ENCODE measurements around the gene AQP10. TPM values are rescaled to one million over a fixed set of nuclear protein-coding genes. Genes with fewer than 3 reads are reported as not detected.

Gene AQP10
- total RNA-seq, 1 experiment from 2014 or later: 0.50 TPM

- Histone ChIP-seq H3K9me3 (no peaks in the 10 kb centered on the region), H3K27me3 (replicated peaks; ENCODE audit: control insufficient read depth, insufficient read depth, low read length) (no peaks in the 10 kb centered on the region), H3K36me3 (ENCODE audit: control insufficient read depth, insufficient read depth, low read length) (no peaks in the 10 kb centered on the region), H3K4me3 (ENCODE audit: low read depth, low read length) (no peak overlapping the region), H3K4me1 (peaks cover 13% of the 10 kb centered on the region)
- ChIA-PET CTCF (no interaction called here), POLR2A (no interaction called here)
- no TSS peak for BruUV-seq (replicated peaks)
- Mint-ChIP-seq H3K4me3 (ENCODE audit: unreplicated experiment) (no peak overlapping the region), H3K27me3 (ENCODE audit: insufficient read depth, unreplicated experiment) (no peaks in the 10 kb centered on the region), H3K36me3 (ENCODE audit: insufficient read depth, unreplicated experiment) (peaks cover 6% of the 10 kb centered on the region), H3K9me3 (ENCODE audit: unreplicated experiment) (no peaks in the 10 kb centered on the region), H3K4me1 (ENCODE audit: low read depth, unreplicated experiment) (peaks cover 38% of the 10 kb centered on the region), H3K27ac (ENCODE audit: unreplicated experiment) (no peak overlapping the region)
- intact Hi-C loops (cut with micrococcal nuclease; ENCODE audit: unreplicated experiment): no loop called here
- DNase-seq: no peak
- TF ChIP-seq CTCF (IDR thresholded peaks at IDR 0.05; ENCODE audit: insufficient read depth in 1 of 2, low read depth in 1 of 2, low read length in 1 of 2, severe bottlenecking in 1 of 2, unreplicated experiment in 1 of 2): no peak
Observed at GRCh38 chr1:154330669-154331068, 9.8 kb downstream of the AQP10 start.

- peak overlapping the region; percentile 61 for H3K27ac Mint-ChIP-seq (ENCODE audit: unreplicated experiment)
- TF ChIP-seq CTCF (IDR thresholded peaks at IDR 0.05; ENCODE audit: insufficient read depth in 1 of 2, low read depth in 1 of 2, low read length in 1 of 2, severe bottlenecking in 1 of 2, unreplicated experiment in 1 of 2): no peak
- H3K27me3 ChIP-seq (replicated peaks; ENCODE audit: control insufficient read depth, insufficient read depth, low read length): no peaks in the 10 kb centered on the region
- BruUV-seq (replicated peaks): TSS peak; percentile 70
- no peaks in the 10 kb centered on the region for H3K9me3 Mint-ChIP-seq (ENCODE audit: unreplicated experiment)
- POLR2A ChIA-PET: interaction anchor here (0.5 to 2.1 kb wide), 8 partner anchors 8 to 147 kb away, joined by 3 to 11 read pairs (median 4); partner anchors contain the start of genes AQP10 and UBAP2L
- intact Hi-C loops (cut with micrococcal nuclease; ENCODE audit: unreplicated experiment): loop anchor here (1.0 to 2.0 kb wide), 4 partner anchors 14 to 148 kb away; partner anchors contain the start of genes AQP10 and HAX1
- DNase-seq: peak in 1 of 2 experiments; percentile 55
- no peak overlapping the region for H3K4me3 ChIP-seq (ENCODE audit: low read depth, low read length)
- no peaks in the 10 kb centered on the region for H3K9me3 ChIP-seq
- peaks cover 32% of the 10 kb centered on the region for H3K4me1 Mint-ChIP-seq (ENCODE audit: low read depth, unreplicated experiment)
- H3K36me3 Mint-ChIP-seq (ENCODE audit: insufficient read depth, unreplicated experiment): peaks cover 7% of the 10 kb centered on the region
- H3K27me3 Mint-ChIP-seq (ENCODE audit: insufficient read depth, unreplicated experiment): no peaks in the 10 kb centered on the region
- H3K36me3 ChIP-seq (ENCODE audit: control insufficient read depth, insufficient read depth, low read length): no peaks in the 10 kb centered on the region
- peaks cover 7% of the 10 kb centered on the region for H3K4me1 ChIP-seq
- CTCF ChIA-PET: interaction anchor here (0.6 to 2.6 kb wide), 32 partner anchors 8 to 412 kb away, joined by 3 to 40 read pairs (median 4); partner anchors contain the start of genes AQP10, ATP8B2, HAX1 and NUP210L
- peak overlapping the region; percentile 61 for H3K4me3 Mint-ChIP-seq (ENCODE audit: unreplicated experiment)
Observed at GRCh38 chr1:154334079-154335024, 13.5 kb downstream of the AQP10 start.

- ChIA-PET CTCF (interaction anchor here (0.6 to 2.6 kb wide), 30 partner anchors 9 to 413 kb away, joined by 3 to 40 read pairs (median 4); partner anchors contain the start of genes AQP10, ATP8B2, HAX1 and NUP210L), POLR2A (interaction anchor here (0.5 to 2.1 kb wide), 7 partner anchors 9 to 148 kb away, joined by 3 to 11 read pairs (median 3); partner anchors contain the start of gene AQP10)
- Histone ChIP-seq H3K9me3 (no peaks in the 10 kb centered on the region), H3K4me3 (ENCODE audit: low read depth, low read length) (no peak overlapping the region), H3K36me3 (ENCODE audit: control insufficient read depth, insufficient read depth, low read length) (no peaks in the 10 kb centered on the region), H3K27me3 (replicated peaks; ENCODE audit: control insufficient read depth, insufficient read depth, low read length) (no peaks in the 10 kb centered on the region), H3K4me1 (peaks cover 7% of the 10 kb centered on the region)
- H3K27me3 Mint-ChIP-seq (ENCODE audit: insufficient read depth, unreplicated experiment): no peaks in the 10 kb centered on the region
- peak overlapping the region; percentile 61 for H3K4me3 Mint-ChIP-seq (ENCODE audit: unreplicated experiment)
- peaks cover 11% of the 10 kb centered on the region for H3K36me3 Mint-ChIP-seq (ENCODE audit: insufficient read depth, unreplicated experiment)
- peaks cover 32% of the 10 kb centered on the region for H3K4me1 Mint-ChIP-seq (ENCODE audit: low read depth, unreplicated experiment)
- peak; percentile 88 to 89 for TF ChIP-seq CTCF (IDR thresholded peaks at IDR 0.05; ENCODE audit: insufficient read depth in 1 of 2, low read depth in 1 of 2, low read length in 1 of 2, severe bottlenecking in 1 of 2, unreplicated experiment in 1 of 2)
- peak overlapping the region; percentile 61 for H3K27ac Mint-ChIP-seq (ENCODE audit: unreplicated experiment)
- no peaks in the 10 kb centered on the region for H3K9me3 Mint-ChIP-seq (ENCODE audit: unreplicated experiment)
- peak; percentile 86 to 88 for DNase-seq
- intact Hi-C loops (cut with micrococcal nuclease; ENCODE audit: unreplicated experiment): loop anchor here (1.0 to 2.0 kb wide), 4 partner anchors 14 to 149 kb away; partner anchors contain the start of genes AQP10 and HAX1
- BruUV-seq (replicated peaks): TSS peak; percentile 56
Observed at GRCh38 chr1:154335025-154335714, 14.3 kb downstream of the AQP10 start.

Data from Caco-2 (cell line).